HEK293T (cell line): ENCODE measurements around the gene KIAA1217.

Experiments used
- ARNT ChIP-seq: fragments of 450-650 bp; IDR thresholded peaks from 2 replicates; pipeline ENCODE4 v1.6.1; 2017; ENCODE audit warnings: mild to moderate bottlenecking
- BHLHE40 ChIP-seq: fragments of 450-650 bp; IDR thresholded peaks from 2 replicates; pipeline ENCODE4 v1.6.1; 2016; ENCODE audit warnings: mild to moderate bottlenecking, moderate library complexity, borderline replicate concordance
- ELF4 ChIP-seq: fragments of 450-650 bp; IDR thresholded peaks from 2 replicates; pipeline ENCODE4 v1.6.1; 2017; ENCODE audit warnings: antibody characterized with exemption
- FOXM1 ChIP-seq: fragments of 450-650 bp; IDR thresholded peaks from 2 replicates; pipeline ENCODE4 v1.6.1; 2017; ENCODE audit warnings: mild to moderate bottlenecking, borderline replicate concordance
- HDGF ChIP-seq: fragments of 450-650 bp; IDR thresholded peaks from 2 replicates; pipeline ENCODE4 v1.6.1; 2017; ENCODE audit warnings: antibody characterized with exemption, borderline replicate concordance
- LEF1 ChIP-seq: fragments of 450-650 bp; IDR thresholded peaks from 2 replicates; pipeline ENCODE4 v1.6.1; 2017; ENCODE audit warnings: mild to moderate bottlenecking, borderline replicate concordance
- PKNOX1 ChIP-seq: fragments of 450-650 bp; IDR thresholded peaks from 2 replicates; pipeline ENCODE4 v1.6.1; 2016
- SP1 ChIP-seq: fragments of 450-650 bp; IDR thresholded peaks from 2 replicates; pipeline ENCODE4 v1.6.1; 2017
- SUZ12 ChIP-seq: fragments of 450-650 bp; IDR thresholded peaks from 2 replicates; pipeline ENCODE4 v1.6.1; 2016; ENCODE audit warnings: mild to moderate bottlenecking
- TARDBP ChIP-seq: fragments of 450-650 bp; IDR thresholded peaks from 2 replicates; pipeline ENCODE4 v1.6.1; 2016
- ZNF384 ChIP-seq: fragments of 450-650 bp; IDR thresholded peaks from 2 replicates; pipeline ENCODE4 v1.6.1; 2016

GRCh38 chr10:24246365-24246764 is 37.4 kb downstream of the KIAA1217 start:
- no peak for TF ChIP-seq ZNF384
- no peak for TF ChIP-seq TARDBP
- TF ChIP-seq SP1: no peak
- TF ChIP-seq BHLHE40: no peak
- TF ChIP-seq ARNT: no peak
- no peak for TF ChIP-seq PKNOX1
- TF ChIP-seq LEF1: no peak
- no peak for TF ChIP-seq SUZ12
- no peak for TF ChIP-seq HDGF
- no peak for TF ChIP-seq FOXM1
- TF ChIP-seq ELF4: no peak
